HG03521 (cell line): Measurements from ENCODE around the gene ACTR3.

ENCODE experiments used
- ATAC-seq: cut with Tn5 transposase; IDR thresholded peaks from one replicate; pipeline ENCODE4 v1.9.1; 2021; ENCODE audit warnings: mild to moderate bottlenecking, moderate library complexity; ENCODE audit not compliant: unreplicated experiment

The ACTR3 gene

GRCh38 chr2:113996671-113997594 lies 107.0 kb downstream of the ACTR3 start:
- no peak for ATAC-seq

- ATAC-seq: no peak
Observed at GRCh38 chr2:114001152-114001551, 111.3 kb downstream of the ACTR3 start.

- ATAC-seq: no peak
Observed at GRCh38 chr2:114001937-114002336, 112.0 kb downstream of the ACTR3 start.

- no peak for ATAC-seq
Observed at GRCh38 chr2:114005110-114005783, 115.4 kb downstream of the ACTR3 start.

GRCh38 chr2:114006460-114006859 lies 116.6 kb downstream of the ACTR3 start:
- ATAC-seq: no peak

GRCh38 chr2:114007436-114007835 lies 117.5 kb downstream of the ACTR3 start:
- ATAC-seq: no peak

GRCh38 chr2:114008720-114009119 lies 118.8 kb downstream of the ACTR3 start:
- ATAC-seq: no peak

- ATAC-seq: no peak
Observed at GRCh38 chr2:114009205-114009944, 119.5 kb downstream of the ACTR3 start.

GRCh38 chr2:114010001-114010400 lies 120.1 kb downstream of the ACTR3 start:
- no peak for ATAC-seq

GRCh38 chr2:114011713-114012112 lies 121.8 kb downstream of the ACTR3 start:
- ATAC-seq: no peak
